HG03571 (cell line): ENCODE data around the gene RASGRF2.

Experiments used
- ATAC-seq: cut with Tn5 transposase; IDR thresholded peaks from one replicate; pipeline ENCODE4 v1.9.1; 2021; ENCODE audit not compliant: unreplicated experiment

RASGRF2 gene

DNA sequence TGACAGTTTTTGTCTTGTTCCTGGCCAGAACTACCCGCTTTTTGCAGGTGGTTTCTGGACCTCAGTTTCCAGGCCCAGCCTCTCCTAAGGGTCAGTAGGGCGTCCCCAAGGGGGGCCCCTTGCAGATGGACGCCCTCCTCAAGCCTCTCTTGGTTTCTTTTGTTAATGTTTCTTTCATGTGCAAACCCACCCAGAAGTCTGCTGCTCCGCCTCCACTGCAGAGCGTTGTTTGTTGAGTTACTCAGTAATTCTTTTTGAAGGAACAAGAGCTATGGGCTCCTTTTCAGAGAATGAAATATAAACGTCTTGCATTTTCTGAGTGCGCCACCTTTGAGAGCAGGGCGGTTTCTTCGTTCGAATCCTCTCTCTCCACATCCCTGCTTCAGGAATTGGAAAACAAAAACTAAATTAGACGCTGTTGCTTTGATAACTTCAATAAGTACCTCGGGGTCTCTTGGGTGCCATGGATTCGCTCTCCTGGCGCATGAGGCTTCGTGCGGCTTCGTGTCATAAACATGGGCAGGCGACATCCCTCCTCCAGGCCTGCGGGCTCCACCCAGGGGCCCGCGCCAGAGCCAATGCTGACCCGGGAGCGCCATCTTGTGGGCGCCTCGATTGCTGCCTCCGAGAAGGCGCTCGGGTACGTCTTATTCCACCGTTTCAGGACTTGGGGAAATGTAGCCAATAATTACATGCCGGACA, 234.6 kb downstream of the RASGRF2 start:
- no peak for ATAC-seq

DNA sequence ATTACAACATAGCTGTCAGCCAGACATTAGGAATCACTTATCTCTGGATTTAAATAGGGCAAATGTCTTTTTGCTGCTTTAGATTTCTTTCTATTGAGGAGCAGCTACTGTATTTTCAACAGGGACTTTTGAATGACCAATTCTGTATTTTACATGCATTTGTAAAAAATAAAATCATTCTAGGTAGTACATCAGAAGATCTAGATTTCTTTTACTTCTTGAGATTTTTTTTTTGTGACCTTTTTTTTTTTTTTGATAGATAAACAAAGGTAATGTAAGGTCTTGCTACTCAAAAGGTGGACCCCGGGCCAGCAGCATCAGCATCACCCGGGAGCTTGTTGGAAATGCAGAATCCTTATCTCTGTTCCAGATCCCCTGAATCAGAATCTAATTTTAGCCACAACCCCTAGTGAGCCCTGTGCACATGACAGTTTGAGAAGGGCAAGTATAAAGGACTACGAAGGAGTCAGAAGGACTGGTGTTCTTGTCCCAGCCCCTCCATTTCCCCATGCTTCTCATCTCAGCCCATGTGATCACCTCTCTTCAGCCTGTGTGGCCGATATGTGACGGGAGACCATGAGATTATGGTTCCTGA, 235.3 kb downstream of the RASGRF2 start:
- no peak for ATAC-seq

DNA sequence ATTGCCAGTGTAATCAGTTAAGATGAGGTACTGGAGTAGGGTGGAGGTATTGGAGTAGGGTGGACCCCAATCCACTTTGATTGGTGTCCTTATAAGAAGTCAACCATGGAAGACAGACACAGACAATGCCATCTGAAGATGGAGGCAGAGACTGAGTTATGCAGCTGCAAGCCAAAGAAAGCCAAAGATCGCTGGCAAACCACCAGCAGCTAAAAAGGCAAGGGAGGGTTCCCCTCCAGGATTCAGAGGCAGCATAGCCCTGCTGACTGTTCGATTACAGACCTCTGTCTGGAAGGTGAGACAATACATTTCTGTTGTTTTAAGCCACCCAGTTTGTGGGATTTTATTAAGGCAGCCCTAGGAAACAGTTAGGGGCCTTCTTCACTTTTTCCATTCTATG, 242.5 kb downstream of the RASGRF2 start:
- ATAC-seq, result no peak

DNA sequence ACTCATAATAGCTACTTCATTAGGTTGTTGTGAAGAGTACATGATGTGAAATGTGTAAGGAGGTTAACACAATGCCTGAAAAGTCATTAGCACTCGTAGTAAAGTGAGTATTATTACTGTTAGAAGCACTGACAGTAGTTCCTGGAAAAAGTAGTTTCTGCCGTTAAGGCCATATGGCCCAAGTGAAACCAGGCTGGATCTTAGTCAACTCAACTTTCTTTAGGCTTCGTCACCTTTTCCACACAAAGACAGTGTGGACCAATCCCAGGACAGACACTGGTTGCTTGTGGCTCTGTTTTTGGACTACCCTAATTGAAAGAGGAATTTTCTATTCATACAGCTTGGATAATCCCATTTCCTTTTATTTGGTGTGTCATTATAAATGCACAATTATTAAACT, 243.6 kb downstream of the RASGRF2 start:
- no peak for ATAC-seq

DNA sequence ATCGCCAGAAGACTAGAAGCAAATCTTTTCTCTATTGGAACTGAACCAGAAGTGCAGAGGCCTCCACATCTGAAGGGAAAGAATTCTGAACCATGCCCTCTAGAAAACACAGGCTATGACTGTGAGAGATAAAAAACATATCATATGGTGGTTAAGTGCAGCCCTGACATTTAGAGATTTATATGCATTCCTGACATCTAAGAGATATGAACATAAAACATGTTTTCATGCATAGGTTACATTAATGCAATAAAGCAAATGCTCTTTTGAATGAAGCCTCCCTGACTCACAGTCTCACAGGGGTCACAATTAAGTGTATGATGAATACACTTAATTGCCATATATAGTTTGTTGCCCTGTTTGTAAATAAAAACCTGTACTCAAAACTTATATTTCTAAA, 244.0 kb downstream of the RASGRF2 start:
- no peak for ATAC-seq

DNA sequence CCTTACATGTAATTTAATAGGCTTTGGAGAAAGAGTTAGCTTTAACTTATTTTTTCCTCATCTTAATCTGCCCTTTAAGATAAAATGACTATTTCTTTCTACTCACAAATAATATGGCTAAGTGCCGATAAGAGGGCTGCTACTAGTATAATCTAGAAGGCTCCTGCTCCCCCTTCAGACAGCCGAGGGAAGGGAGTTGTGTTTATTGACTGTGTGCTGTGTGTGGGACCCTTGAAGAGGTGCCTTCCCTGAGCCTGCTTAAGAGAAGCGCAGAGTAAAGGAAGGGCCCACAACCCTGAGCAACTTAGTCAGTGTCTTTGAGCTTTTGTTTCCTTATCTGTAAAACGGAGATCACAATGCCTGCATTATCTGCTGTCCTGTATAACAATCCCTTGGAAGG, 244.9 kb downstream of the RASGRF2 start:
- ATAC-seq, result no peak

DNA sequence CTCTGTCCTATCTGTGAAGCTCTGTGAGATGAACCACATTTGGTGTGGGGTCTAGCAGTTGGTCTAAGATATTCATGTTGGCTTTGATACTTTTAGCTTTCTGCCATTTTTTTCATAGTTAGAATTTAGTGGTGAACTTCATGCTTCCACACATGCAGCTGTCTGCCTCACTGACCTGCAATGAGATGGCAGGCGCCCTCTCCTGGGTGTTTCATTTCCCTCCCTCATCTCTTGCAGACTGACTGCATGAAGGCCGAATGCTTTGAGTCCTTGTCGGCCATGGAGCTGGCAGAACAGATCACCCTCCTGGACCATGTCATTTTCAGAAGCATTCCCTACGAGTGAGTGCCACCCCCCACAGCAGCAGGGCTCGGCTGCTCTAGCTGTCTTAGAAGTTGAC, 246.8 kb downstream of the RASGRF2 start:
- ATAC-seq, result no peak

- ATAC-seq, result no peak
Measured at GRCh38 chr5:81208904-81209303, 248.7 kb downstream of the RASGRF2 start.

- ATAC-seq, result no peak
Measured at GRCh38 chr5:81209386-81209785, 249.2 kb downstream of the RASGRF2 start.

DNA sequence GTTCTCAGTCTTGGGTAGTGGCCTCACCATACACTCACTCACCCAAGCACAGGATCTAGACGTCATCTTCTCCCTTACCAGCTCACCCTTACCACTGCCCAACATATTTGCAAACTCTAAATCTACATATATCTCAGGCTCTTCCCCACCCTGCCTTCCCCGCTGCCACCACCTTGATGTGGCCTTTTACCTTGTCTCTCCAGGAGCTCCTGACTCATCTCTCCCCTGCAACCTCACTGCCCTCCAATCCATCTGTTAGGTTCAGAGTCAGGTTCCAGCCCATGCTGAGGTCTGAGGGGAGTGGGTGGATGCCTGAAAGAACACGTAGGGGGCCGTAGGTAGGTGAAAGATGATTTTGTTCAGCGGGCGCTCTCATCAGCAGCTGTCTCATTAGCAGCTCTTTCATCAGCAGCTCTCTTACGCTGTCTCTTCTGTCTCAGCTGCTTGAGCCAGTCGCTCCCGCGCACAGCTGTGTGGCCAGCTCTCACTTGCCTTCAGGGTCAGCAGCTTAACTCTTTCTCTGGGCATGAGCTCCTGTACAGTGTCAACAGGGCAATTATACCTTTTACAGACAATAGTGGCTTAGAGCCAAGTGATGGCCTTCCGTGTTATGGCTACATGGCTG, 249.8 kb downstream of the RASGRF2 start:
- no peak for ATAC-seq

DNA sequence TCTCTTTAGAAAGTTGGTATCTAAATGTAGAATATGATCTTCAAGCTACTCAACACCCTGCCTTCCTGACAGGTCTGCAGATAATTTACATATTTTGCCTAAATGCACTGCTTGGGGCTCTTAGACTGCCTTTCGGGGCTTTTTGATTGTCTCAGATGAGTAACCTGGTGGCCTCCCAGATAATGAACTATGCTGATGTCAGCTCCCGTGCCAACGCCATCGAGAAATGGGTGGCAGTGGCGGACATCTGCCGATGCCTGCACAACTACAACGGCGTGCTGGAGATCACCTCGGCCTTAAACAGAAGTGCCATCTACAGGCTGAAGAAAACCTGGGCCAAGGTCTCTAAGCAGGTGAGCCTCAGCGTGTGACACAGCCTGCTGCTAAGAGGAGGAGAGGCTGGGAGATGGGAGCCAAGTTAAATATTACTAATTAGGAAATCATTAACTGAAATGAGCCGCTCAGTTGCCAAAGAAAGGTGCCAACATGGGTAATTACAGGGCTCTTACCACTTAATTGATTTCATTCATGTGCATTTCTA, 252.1 kb downstream of the RASGRF2 start:
- ATAC-seq, result peak; percentile 73

DNA sequence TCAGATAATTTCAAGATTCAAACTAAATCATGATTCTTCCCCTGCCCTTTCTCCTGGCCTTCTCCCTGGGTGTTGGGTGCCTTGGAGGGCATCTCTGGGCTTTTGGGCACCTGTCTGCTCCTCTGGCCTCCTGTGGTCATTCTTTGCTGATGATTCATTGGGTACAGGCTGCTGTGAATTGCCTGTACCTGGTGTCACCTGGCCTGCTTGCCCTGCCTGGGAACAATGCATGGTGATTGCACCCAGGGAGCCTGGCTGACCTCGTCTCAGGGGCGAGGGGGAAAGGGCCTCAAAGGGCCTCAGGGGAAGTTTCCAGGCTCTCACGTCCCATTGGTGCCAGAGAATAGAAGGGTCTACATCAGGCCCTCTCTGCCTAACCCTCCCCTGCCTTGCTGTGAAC, 252.9 kb downstream of the RASGRF2 start:
- ATAC-seq, result no peak

DNA sequence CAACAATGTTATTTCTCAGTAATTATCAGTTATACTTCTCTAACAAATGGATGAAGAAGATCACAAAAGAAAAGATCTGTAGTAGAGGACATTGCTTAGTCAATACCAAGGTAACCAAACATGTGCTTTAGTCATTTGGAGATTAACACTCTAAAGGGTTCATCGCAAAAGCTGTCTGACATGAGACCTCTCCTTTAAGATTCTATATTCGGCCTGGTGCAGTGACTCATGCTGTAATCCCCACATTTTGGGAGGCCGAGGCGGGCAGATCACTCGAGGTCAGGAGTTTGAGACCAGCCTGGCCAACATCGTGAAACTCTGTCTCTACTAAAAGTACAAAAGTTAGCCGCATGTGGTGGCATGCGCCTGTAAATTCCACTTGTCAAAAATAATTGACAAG, 254.7 kb downstream of the RASGRF2 start:
- no peak for ATAC-seq

GRCh38 chr5:81216152-81216551, 256.0 kb downstream of the RASGRF2 start:
- ATAC-seq, result no peak

- ATAC-seq, result no peak
Measured at GRCh38 chr5:81219389-81219788, 259.2 kb downstream of the RASGRF2 start.

- no peak for ATAC-seq
Measured at GRCh38 chr5:81222285-81222684, 262.1 kb downstream of the RASGRF2 start.

DNA sequence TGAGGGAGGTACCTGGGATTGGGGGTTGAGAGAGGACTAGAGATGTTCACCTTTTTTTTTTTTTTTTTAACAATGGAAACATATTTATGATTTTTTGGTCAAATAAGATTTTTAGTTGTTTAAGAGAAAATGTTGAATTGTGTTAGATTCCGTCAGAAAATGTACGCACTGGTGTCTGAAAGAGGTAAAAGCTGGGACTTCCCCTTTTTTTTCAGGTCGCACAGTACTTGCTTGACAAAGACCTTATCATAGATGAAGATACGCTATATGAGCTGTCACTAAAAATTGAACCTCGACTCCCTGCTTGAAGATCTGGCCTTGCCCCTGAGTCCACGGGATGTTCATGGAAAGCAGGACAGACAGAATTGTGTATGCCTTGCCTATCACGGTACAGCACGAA, 265.3 kb downstream of the RASGRF2 start:
- ATAC-seq, result no peak

DNA sequence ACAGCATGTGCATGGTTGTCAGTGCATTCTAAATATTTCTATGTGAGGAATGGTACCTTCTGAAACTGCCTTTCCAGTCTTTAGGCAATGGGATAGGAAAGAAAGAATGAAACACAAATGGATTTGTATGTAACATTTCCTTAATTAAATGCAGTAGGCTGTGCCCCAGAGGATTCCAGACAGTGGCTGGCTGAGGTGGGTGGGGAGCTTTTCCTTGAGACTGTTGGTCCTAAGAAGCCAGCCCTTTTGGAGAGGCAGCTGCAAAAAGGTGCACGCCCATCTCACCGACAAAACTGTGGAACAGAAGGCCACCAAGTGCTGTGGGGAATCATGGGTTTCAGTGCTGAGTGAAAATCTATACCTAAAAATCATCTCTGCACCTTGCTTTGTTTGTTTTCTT, 266.1 kb downstream of the RASGRF2 start:
- ATAC-seq, result no peak

- ATAC-seq, result no peak
Measured at GRCh38 chr5:81226949-81227348, 266.8 kb downstream of the RASGRF2 start.

DNA sequence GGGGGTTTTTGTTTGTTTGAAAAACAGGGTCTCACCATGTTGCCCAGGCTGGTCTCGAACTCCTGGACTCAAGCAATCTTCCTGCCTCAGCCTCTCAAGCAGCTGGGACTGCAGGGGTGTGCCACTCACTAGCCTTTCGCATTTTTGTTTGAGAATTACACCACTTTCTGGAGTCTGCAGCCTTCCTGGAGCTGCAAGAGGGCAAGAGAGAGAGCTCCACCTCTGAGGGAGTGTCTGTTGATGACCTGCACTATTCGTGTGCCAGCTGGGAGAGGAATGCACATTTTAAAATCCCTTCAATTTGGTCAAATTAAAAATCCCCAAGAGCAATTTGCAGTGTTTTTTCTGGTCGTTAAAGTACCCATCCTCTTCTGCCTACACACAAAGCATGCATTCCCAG, 267.9 kb downstream of the RASGRF2 start:
- no peak for ATAC-seq

- ATAC-seq, result no peak
Measured at GRCh38 chr5:81230416-81230815, 270.3 kb downstream of the RASGRF2 start.

- no peak for ATAC-seq
Measured at GRCh38 chr5:81232464-81233079, 272.4 kb downstream of the RASGRF2 start.
